ENCODE results near the gene HECTD1.
"Not testable (repeated sequence)": the region's sequence is repeated elsewhere in the genome, so short reads cannot be mapped to it uniquely, and the experiment has no call there.

HECTD1 gene

DNA sequence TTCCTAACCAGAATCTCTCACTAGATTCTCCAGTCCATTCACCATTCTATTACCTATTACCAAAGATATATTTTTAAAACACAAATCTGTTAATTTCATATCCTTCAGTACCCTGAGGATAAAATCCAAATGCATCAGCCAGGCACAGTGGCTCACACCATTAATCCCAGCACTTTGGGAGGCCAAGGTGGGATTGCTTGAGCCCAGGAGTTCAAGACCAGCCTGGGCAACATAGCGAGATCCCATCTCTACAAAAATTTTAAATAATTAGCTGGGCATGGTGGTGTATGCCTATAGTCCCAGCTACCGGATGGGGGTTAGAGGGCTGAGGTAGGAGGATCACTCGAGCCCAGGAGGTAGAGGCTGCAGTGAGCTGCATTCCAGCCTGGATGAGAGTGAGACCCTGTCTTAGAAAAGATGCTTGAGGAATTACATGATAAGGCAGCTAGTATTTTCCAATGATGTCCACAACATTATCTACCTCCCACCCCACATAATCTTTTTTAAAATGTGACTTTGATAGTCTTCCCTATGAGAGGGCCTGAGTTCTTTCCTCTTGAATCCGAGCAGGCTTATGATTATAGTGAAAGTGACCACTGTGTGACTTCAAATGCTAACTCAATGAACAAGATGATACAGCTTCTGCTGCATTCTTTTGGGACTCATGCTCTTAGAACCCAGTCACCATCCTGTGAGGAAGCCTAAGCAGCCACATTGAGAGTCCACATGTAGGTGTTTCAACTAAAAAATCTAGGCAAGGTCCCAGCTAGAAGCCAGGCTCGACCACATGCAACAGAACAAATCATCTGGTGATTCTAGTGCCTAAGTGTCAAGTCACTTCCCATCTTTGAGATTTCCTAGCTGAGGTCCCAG lies 18.0 kb downstream of the HECTD1 start:
- Histone ChIP-seq H3K4me1 (ENCODE audit: insufficient read depth, poor library complexity, severe bottlenecking) (peaks cover 6% of the 10 kb centered on the region), H3K4me3 (ENCODE audit: severe bottlenecking) (no peak overlapping the region), H3K27me3 (ENCODE audit: insufficient read depth, poor library complexity, severe bottlenecking) (no peaks in the 10 kb centered on the region), H3K27ac (ENCODE audit: poor library complexity, severe bottlenecking) (no peak overlapping the region), H3K9me3 (ENCODE audit: severe bottlenecking) (no peaks in the 10 kb centered on the region), H3K36me3 (ENCODE audit: low read depth) (peaks cover 43% of the 10 kb centered on the region)
- TF ChIP-seq, protein P1, sequence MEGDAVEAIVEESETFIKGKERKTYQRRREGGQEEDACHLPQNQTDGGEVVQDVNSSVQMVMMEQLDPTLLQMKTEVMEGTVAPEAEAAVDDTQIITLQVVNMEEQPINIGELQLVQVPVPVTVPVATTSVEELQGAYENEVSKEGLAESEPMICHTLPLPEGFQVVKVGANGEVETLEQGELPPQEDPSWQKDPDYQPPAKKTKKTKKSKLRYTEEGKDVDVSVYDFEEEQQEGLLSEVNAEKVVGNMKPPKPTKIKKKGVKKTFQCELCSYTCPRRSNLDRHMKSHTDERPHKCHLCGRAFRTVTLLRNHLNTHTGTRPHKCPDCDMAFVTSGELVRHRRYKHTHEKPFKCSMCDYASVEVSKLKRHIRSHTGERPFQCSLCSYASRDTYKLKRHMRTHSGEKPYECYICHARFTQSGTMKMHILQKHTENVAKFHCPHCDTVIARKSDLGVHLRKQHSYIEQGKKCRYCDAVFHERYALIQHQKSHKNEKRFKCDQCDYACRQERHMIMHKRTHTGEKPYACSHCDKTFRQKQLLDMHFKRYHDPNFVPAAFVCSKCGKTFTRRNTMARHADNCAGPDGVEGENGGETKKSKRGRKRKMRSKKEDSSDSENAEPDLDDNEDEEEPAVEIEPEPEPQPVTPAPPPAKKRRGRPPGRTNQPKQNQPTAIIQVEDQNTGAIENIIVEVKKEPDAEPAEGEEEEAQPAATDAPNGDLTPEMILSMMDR (IDR thresholded peaks at IDR 0.05; ENCODE audit: poor library complexity, severe bottlenecking), result no peak
- no peak for DNase-seq (ENCODE audit: low spot score)
- no peak for ATAC-seq (ENCODE audit: low read depth)

DNA sequence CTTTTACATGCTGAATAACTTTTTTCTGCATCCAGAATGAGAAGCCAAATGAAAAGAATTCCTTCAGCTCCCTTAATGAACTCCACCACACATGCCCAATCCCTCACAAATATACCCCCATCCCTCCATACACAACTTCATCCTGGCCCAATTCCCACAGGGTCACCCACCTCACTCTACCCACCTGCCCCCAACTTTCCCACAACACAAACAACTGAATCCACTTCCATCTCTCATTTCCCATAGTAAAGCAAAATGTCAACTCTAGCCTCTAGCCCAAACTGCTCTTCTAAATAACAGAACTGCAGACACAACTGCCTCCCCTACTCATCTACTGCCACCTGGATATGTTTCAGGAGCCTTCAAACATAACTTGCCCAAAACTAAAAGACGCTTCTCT lies 18.8 kb downstream of the HECTD1 start:
- DNase-seq (ENCODE audit: low spot score) (no peak), ATAC-seq (ENCODE audit: low read depth) (no peak)
- TF ChIP-seq, protein P1 (IDR thresholded peaks at IDR 0.05; ENCODE audit: poor library complexity, severe bottlenecking), result no peak
- no peak overlapping the region for H3K4me3 ChIP-seq (ENCODE audit: severe bottlenecking)
- H3K4me1 ChIP-seq (ENCODE audit: insufficient read depth, poor library complexity, severe bottlenecking), result no peaks in the 10 kb centered on the region
- no peaks in the 10 kb centered on the region for H3K27me3 ChIP-seq (ENCODE audit: insufficient read depth, poor library complexity, severe bottlenecking)
- H3K36me3 ChIP-seq (ENCODE audit: low read depth), result peaks cover 35% of the 10 kb centered on the region
- no peak overlapping the region for H3K27ac ChIP-seq (ENCODE audit: poor library complexity, severe bottlenecking)
- H3K9me3 ChIP-seq (ENCODE audit: severe bottlenecking), result no peaks in the 10 kb centered on the region

DNA sequence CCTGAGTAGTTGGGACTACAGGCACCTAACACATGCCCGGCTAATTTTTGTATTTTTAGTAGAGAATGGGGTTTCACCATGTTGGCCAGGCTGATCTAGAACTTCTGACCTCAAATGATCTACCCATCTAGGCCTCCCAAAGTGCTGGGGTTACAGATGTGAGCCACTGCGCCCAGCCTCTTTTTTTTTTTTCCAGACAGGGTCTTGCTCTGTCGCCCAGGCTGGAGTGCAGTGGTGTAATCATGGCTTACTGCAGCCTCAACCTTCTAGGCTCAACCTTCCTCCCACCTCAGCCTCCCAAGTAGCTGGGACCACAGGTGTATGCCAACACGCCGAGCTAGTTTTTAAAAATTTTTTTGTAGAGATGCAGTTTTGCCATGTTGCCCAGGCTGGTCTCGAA lies 25.6 kb downstream of the HECTD1 start:
- H3K27me3 ChIP-seq (ENCODE audit: insufficient read depth, poor library complexity, severe bottlenecking); H3K4me3 ChIP-seq (ENCODE audit: severe bottlenecking); H3K4me1 ChIP-seq (ENCODE audit: insufficient read depth, poor library complexity, severe bottlenecking); H3K9me3 ChIP-seq (ENCODE audit: severe bottlenecking); H3K27ac ChIP-seq (ENCODE audit: poor library complexity, severe bottlenecking); DNase-seq (ENCODE audit: low spot score); ATAC-seq (ENCODE audit: low read depth): not testable (repeated sequence)
- peaks cover 28% of the 10 kb centered on the region for H3K36me3 ChIP-seq (ENCODE audit: low read depth)

DNA sequence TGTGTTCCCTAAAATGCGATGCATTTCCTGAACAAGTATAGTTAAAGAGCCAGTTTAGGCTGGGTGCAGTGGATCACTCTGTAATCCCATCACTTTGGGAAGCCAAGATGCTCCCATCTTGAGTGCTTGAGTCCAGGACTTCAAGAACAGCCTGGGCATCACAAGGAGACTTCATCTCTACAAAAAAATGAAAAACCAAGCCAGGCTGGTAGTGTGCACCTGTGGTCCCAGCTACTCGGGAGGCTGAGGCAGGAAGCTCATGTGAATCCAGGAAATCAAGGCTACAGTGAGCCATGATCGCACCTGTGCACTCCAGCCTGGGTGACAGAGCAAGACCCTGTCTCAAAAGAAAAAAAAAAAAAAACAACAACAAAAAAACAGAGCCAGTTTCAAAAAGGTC lies 26.3 kb downstream of the HECTD1 start:
- Histone ChIP-seq H3K36me3 (ENCODE audit: low read depth) (peaks cover 31% of the 10 kb centered on the region), H3K4me1 (ENCODE audit: insufficient read depth, poor library complexity, severe bottlenecking) (no peaks in the 10 kb centered on the region), H3K9me3 (ENCODE audit: severe bottlenecking) (no peaks in the 10 kb centered on the region), H3K27ac (ENCODE audit: poor library complexity, severe bottlenecking) (no peak overlapping the region), H3K4me3 (ENCODE audit: severe bottlenecking) (no peak overlapping the region), H3K27me3 (ENCODE audit: insufficient read depth, poor library complexity, severe bottlenecking) (no peaks in the 10 kb centered on the region)
- no peak for DNase-seq (ENCODE audit: low spot score)
- ATAC-seq (ENCODE audit: low read depth), result no peak
- TF ChIP-seq, protein P1 (IDR thresholded peaks at IDR 0.05; ENCODE audit: poor library complexity, severe bottlenecking), result no peak

DNA sequence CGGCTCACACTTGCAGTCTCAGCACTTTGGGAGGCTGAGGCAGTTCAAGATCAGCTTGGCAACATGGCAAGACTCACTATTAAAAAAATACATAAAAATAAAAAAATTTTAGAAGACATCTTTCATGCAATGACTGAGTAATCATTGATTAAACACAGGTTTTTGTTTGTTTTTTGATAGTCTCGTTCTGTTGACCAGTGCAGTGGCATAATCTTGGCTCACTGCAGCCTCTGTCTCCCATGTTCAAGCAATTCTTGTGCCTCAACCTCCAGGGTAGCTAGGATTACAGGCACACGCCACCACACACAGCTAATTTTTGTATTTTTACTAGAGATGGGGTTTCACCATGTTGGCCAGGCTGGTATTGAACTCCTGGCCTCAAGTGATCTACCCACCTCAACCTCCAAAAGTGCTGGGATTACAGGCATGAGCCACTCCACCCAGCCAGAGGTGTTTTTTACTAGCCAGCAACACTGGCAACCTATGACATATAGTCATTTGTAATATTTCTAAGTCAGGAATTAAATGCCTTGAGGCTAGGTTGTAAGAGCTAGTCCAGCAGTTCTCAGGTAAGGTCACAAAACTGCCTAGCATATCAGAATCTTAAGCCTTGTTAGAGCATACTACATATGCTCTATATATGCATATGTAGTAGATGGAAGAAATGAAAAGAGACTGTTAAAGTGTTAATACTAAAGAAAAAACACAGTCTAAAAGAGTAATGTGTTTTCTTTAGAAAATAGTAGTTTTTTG lies 27.1 kb downstream of the HECTD1 start:
- TF ChIP-seq, protein P1 (IDR thresholded peaks at IDR 0.05; ENCODE audit: poor library complexity, severe bottlenecking), result no peak
- Histone ChIP-seq H3K27me3 (ENCODE audit: insufficient read depth, poor library complexity, severe bottlenecking) (no peaks in the 10 kb centered on the region), H3K4me1 (ENCODE audit: insufficient read depth, poor library complexity, severe bottlenecking) (no peaks in the 10 kb centered on the region), H3K27ac (ENCODE audit: poor library complexity, severe bottlenecking) (no peak overlapping the region), H3K4me3 (ENCODE audit: severe bottlenecking) (no peak overlapping the region), H3K9me3 (ENCODE audit: severe bottlenecking) (no peaks in the 10 kb centered on the region), H3K36me3 (ENCODE audit: low read depth) (peaks cover 39% of the 10 kb centered on the region)
- ATAC-seq (ENCODE audit: low read depth) (no peak), DNase-seq (ENCODE audit: low spot score) (no peak)

Data from RWPE2 (cell line).